Stimulated activated CD4-positive, alpha-beta T cell treated with anti-CD3 and anti-CD28 coated beads, Interleukin-1b, Interleukin-23, amount 100 ng/mL, for 48 hours (primary cell): Measurements from ENCODE around the gene KSR2.
"Not testable (repeated sequence)": the region's sequence is repeated elsewhere in the genome, so short reads cannot be mapped to it uniquely, and the experiment has no call there.

Experiments used
- DNase-seq: peaks from one replicate; pipeline ENCODE4 v3.0.0-alpha.2; 2020

KSR2 gene

DNA sequence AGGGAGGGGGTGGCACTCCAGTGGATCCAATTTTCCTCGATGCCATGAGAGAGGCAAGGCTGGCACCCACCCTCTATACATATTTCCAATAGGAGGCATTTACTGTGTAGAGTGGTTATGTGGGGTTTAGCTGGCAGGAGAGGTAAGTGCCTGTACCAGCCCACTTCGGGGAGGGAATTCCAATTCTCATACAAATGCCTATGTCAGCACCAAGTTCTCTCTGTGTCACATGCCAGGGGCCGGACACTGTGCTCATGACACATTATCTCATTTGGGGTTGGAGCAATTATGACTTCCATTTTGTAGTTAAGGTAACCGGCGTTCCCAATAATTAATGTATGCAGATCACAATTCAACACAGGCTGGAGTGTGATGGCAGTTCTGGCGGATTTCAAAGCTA lies 284.3 kb downstream of the KSR2 start:
- DNase-seq = no peak

DNA sequence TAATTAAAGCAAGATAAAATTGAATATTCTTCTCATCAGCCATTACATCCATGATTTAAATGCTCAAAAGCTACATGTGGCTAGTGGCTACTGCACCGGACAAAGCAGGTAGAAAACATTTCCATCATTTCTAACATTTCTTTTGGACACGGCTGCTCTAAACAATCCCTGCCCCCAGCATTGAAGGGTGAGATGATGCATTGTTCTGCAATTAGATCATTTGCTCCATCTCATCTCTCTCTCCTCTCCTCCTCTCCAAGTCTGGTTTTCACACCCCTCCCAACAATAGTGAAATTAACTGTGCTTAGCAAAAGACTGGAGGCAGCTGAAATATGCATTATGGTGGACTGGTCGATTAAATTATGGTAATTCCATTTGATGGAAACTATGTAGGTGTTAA lies 288.5 kb downstream of the KSR2 start:
- DNase-seq = no peak

DNA sequence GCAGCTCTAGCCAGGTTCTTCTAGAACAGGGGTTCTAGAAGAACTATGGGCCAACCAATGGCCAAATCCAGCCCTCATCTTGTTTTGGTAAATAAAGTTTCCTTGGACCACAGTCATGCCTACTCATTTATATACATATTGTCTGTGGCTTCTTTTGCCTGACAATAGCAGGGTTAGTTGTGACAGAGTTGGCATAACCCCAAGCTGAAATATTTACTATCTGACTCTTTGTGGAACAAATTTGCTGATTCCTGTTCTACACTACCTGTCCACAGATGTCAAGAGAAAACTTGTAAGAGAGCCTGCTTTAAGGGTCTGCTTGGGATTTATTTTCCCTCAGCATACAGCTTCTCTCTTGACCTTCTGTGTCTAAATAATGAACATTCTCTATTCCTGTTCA lies 289.0 kb downstream of the KSR2 start:
- no peak for DNase-seq

DNA sequence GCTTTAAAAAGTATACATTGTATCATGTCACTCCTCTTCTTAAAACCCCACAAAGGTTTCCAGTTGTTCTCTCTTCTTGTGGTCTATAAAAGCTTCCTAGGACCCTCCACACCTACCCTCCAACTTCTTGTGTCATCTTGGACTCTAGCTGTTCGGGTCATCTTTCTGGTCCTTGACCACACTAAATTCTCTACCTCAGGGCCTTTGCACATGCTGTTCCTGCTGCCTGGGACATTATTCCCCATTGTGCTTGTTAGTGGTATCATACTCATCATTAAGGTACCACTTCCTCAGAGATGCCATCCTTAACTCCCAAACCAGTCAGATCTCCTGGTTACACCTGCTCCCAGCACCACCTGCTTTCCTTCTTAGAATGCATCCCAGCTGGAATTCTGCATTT lies 294.0 kb downstream of the KSR2 start:
- DNase-seq = no peak

DNA sequence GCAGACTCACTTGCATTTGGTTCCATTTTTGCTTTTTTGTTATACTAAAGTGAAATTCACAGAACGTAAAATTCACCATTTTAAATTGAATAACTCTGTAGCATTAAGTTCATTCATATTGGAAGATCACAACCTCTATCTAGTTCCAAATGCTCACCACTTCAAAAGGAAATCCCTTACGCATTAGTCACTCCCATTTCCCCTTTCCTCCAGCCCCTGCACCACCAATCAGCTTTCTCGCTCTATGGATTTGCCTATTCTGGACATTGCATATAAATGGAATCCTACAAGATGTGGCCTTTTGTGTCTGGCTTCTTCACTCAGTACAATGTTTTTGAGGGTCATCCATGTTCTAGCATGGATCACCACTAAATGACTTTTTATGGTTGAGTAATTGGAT lies 294.5 kb downstream of the KSR2 start:
- no peak for DNase-seq

DNA sequence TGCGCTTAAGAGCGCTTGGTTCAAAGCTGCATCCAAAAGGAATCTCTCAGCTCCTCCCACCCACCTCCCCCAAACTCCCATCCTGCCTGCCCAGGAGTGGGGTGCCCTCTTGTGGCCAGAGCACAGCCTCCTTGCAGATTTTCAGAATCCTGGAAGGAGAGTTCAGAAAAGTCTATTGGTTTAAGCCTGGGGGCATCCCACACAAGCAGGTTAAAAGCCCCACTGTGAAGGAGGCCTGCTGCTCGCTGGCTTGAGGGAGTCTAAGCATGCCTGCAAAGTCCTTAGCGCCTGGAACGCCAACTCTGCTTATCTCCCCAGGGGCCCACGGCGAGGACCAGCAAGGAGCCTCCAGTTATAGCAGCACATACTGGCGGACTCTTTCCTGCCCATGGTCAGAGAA lies 297.1 kb downstream of the KSR2 start:
- DNase-seq = no peak

DNA sequence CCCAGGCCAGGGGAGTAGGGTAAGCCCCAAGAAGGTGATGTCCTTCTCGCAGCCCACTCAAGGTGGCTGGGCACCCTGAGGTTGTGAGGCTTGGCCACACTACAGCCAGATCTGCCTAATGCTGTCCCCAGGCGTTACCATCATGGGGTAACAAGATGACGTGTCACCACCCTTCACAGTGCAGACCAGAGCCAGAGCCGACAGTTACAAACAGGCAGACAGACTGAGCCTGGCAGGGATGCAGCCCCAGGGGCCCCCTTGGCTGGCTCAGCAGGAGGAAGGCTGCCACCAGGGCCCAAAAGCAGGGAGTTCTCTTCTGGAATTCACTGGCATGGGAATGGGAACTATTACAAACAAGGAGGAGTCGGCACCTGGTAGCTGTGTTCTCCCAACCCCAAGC lies 304.6 kb downstream of the KSR2 start:
- DNase-seq = no peak

DNA sequence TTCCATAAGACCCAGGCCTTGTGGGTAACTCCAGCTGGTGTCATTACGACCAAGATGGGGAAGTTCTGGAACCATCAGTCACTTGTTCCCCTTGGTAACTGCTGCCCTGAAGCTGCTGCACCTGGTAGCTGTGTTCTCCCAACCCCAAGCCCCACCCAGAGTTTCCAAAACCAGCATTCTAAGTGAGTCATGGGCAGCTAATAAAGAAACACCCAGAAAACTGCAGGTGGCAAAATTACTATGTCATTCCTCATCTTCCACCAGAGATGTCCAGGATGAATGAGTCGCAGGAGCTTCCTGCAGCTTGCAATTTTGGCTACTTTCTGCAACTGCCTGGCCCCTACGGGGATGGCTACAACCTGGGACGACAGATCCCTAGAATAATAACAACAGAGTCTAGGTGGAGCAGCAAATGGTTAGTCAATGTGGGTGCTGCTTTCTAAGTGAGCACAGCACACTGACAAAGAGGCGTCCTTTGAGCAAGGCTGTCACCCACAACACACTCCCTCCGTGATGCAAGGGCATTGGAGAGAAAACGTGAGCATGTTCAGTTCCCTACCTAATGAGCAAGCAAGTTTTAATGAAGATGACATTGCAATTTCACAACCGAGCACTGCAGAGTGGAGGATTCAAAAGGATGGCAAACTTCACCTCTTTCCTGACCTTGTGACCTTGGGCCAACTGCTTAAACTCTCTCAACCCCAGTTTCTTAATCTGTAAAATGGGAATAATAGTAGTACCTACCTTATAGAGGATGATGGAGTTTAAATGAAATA lies 306.0 kb downstream of the KSR2 start:
- DNase-seq = no peak

DNA sequence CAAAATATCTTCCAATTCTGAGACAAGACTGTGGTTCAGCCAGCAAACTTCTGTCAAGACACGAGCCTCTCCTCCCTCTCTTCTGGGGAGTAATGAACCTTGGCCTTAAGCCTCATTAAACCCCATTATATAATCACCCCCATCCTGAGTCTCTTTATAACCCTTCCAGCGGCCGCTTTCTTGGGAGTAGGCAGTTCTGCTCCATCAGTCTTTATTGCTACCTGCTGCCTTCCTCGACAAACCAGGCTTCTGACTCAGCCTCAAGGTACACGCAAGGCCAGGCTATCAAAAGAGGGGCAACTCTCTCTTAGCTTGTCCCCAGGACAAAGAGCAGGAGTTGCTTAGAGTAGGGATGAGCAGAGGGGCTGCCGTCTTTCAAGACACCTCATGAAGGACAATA lies 306.6 kb downstream of the KSR2 start:
- DNase-seq = no peak

DNA sequence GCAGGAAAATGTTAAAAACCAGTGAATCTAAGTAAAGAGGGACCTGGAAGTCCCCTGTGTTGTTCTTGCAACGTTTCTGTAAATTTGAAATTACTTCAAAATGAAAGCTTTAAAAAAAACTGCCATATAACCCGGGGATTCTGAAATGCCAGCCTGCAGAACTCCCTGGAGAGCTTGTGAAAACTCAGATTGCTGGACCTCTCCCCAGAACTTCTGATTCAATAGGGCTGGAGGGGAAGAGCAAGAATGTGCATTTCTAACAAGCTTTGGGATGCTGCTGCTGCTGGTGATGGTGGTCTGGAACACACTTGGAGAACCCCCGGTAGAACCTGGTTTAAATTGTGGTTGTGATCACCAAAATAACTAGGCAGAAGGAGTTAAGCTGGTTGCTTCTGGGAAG lies 307.3 kb downstream of the KSR2 start:
- DNase-seq = no peak

DNA sequence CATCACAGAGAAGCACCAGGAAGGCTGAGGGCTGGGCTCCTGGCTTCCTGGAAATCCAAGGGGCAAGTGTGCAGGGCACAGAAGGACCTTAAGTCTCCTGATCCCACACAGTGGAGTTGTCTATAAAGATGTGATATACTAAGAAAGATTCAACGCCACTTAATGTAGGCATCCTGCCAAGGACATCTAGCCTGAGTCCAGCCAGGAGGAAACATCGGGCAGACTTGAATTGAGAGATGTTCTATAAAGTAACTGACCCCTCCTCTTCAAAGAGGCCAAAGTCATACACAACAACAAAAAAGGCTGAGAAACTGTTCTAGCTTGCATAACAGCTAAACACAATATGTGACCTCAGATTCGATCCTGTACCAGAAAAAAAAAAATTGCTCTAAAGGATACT lies 307.9 kb downstream of the KSR2 start:
- DNase-seq = no peak

DNA sequence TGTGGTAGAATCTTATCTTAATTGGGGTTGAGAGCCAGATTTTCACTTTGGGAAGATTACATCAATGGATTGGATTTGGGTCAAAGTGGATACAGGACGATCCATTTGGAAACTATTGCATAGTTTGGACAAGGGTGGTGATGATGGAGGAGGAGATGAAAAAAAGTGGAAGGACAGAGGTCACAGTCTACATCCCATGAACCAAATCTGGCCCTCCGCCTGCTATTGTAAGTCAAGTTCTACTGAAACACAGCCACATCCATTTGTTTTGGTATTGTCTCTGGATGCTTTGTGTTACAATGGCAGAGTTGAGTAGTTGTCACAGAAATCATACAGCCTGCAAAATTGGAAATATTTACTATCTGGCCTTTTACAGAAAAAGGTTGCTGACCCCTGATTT lies 310.6 kb downstream of the KSR2 start:
- DNase-seq = no peak

DNA sequence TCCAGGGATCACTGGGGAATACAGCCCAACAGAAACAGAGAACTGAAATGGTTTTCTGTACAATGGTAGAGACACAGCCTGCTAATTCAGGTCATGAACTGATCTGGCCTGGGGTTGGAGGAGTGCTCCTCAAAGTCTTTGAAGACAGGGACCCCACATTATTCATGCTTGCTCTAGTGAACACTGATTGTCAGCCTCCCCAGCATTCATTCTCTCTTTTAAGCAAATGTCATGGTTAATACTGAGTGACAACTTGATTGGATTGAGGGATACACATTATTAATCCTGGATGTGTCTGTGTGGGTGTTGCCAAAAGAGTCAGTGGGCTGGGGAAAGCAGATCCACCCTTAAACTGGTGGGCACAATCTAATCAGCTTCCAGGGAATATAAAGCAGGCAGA lies 319.0 kb downstream of the KSR2 start:
- DNase-seq = no peak

DNA sequence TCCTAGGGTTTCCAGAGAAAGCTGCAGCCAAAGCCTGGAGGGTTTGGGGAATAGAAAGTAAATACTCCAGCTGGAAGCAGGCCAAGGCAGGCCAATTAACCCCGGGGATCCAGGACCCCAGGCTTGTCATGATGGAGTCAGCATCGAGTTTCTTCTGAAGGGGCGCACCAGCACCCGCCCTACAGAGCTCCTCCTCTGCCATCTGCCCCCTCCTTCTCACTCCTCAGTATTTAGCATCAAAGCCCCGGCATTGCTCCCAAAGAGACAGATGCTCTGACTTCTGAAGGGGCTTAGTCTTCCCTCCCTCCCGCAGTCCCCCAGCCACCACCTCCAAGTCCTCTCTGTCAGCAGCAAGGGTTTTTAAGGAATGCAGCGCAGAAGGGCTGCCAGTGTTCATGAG lies 322.3 kb downstream of the KSR2 start:
- no peak for DNase-seq

DNA sequence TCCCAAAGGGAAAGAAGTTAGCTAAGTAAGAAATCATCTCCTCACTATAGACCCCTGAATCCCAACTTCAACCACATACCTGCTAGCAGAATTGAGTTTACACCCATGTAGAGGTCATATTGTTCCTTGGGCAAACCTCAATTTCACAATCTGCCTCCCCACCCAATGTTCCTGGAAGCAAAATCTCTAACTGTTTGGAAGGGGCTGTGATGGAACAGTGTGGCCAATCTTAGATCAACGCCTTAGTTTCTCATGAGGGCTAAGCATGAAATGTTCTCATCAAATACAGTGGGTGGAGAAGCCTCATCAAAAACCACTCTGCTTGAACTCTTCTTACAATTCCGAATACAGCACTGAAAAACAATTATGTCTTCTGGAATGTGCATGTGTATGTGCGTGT lies 323.3 kb downstream of the KSR2 start:
- no peak for DNase-seq

DNA sequence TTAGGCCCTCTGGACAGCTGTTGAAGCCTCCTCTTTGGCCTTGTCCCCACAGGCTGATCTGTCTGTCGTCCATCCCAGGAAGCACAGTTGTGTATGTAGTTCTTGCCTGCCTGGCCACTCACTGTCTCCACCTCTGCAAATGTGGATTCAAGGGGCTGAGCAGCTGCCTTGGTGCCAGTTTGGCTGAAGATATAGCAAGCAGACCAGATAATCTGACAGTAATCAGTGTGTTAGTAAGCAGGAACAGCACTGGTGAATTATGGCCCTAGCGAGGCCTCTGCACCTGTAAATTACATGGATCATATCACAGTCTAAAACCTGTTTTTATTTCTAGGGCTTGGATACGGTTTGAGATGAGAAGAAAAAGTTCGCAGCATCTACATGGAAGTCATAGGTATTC lies 324.8 kb downstream of the KSR2 start:
- DNase-seq = no peak

DNA sequence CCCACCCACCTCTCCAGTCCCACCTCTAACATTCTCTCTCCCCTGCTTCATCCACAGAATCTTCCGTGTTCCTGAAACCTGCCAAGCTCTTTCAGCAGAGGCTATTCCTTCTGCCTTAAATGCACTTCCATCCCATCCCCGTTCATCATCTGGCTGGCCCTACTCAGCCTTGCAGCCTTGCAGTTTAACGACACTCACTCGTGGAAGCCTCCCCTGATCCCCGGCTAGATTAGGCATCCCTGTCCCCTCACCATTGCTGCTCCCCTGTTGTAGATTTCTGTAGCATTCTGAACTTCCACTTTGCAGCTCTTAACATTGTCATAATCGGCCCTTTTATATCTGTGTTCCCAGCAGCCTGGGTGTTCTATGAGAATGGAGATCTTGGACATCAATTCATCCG lies 326.9 kb downstream of the KSR2 start:
- no peak for DNase-seq

DNA sequence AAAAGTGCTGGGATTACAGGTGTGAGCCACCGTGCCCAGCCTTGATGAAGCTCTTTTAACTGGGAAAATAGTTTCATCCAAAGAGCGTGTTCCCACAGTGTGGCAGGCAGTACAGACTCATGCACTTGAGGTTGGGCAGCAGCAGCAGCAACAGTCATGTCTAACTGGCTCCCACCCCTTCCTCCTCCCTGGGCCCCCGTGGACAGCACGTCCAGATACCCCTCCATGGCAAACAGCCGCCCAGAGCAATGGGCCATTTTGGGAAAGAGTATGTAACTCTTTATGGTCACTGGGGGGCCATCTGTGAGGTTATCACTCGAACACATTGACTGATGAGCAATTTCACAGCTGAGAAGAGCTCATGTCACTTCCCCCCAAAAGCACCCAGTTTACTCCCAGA lies 328.3 kb downstream of the KSR2 start:
- no peak for DNase-seq

DNA sequence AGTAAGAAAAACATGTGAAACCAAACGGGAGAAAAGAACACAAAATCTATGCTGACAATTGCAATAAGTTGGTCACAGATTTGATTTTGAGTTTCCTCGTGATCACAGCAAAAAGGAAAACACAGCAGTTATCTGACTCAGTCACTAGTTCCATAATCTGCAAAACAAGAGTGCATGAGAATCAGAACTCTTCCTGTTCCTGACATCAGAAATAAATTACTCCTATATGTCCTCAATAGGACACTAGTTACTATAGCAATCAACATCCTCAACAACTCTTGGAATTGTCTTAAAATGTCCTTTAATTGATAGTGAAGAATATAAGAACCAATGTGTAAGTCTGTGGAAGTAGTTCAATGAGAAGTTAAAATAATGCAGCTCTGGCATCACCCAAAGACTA lies 339.3 kb downstream of the KSR2 start:
- no peak for DNase-seq

DNA sequence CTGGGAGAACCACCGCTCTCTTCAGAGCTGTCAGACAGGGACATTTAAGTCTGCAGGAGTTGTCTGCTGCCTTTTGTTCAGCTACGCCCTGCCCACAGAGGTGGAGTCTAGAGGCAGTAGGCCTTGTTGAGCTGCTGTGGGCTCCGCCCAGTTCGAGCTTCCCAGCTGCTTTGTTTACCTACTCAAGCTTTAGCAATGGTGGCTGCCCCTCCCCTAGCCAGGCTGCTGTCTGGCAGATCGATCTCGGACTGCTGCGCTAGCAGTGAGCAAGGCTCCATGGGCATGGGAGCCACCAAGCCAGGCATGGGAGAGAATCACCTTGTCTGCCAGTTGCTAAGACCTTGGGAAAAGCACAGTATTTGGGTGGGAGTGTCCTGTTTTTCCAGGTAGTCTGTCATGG lies 340.1 kb downstream of the KSR2 start:
- not testable (repeated sequence) for DNase-seq

DNA sequence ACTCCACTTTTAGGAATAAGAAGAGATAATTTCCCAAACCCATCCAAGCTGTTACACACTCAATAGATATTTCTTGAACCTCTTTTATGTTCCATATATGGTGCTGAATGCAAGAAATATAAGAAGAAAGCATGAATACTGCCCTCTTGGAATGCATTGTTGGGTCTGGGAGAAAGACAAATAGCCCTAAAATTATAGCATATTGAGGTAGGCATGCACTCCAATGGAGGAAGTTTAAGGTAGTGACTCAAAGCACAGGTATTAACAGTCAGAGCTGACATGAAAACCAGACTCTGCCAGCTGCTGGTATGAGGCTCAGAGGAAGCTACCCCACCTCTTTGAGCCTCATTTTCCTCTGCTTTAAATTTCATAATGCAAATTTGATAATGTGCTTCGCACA lies 346.0 kb downstream of the KSR2 start:
- no peak for DNase-seq

DNA sequence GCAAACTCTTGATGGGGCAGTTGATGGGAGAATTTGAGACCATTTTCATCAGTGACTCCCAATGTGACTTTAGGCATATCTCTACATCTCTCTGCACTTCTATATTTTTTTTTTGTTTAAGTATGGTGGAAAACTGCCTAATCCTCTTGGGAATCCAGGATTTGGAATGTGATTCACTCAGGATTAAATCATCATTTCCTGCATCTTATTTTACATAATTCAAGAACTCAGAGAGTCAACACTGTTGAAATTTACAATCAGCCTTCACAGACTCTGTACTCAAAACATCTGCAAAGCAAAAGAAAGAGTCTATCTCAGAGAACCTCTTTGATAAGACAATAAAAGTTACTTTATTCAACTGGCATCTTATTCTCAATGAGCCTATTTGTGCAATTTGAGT lies 346.7 kb downstream of the KSR2 start:
- DNase-seq = no peak

DNA sequence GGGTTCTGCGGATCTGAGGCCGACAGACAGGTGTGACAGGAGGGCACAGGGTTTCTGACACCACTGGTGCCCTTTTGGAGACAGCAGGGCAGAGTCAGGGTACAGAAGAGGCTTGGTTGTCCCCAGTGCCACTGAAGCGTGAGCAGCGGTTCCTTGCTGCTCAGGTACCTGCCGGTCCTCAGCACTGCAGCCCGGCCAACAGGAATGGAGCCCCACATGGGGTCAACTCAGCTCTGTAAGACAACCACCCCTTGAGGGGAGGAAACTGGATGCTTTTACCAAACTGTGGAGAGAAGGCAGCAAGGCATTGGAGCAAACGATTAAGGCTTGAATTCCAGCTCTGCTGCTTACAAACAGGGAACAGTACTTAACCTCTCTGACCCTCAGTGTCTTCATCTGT lies 361.0 kb downstream of the KSR2 start:
- DNase-seq = no peak

DNA sequence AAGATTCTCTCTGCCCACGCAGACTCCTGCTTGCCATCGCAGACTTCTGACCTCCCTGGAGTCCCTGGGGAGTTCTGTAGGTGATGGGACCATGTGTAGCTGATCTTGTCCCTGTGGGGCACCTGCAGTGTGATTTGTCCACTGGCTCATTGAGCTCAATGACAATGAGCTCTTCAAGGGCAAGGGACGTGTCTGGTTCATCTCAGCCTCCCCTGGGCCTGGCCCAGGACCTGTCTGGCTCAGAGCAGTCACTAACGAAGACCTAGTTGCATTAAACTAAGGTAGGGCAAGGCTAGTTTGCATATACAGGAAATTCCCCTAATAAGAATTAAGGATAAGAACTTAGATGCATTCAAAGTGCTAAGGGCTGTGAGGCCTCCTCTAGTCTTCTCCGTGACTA lies 361.8 kb downstream of the KSR2 start:
- DNase-seq = no peak

DNA sequence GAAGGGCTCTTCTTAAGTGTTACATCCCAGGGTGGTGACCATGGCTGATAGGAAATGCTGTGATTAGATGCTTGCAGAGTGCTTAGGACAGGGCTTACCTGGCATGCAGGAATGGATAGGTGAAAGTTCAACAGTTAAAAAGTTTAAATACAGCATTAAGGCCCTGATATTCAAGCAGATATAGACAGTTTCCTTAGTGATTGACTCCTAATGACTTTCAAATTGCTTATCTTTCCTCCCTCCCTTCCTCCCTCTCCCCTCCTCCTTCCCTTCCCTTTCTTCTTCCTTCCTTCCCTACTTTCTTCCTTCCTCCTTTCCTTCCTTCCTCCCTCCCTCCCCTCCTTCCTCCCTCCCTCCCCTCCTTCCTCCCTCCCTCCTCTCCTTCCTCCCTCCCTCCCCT lies 362.8 kb downstream of the KSR2 start:
- no peak for DNase-seq
